HCEC 1CT (cell line): Measurements from ENCODE around the gene PSEN1.
"Not testable (repeated sequence)": the region's sequence is repeated elsewhere in the genome, so short reads cannot be mapped to it uniquely, and the experiment has no call there.

Source experiments
- DNase-seq: peaks from one replicate; pipeline ENCODE4 v3.0.0-alpha.2; 2017

Gene PSEN1

DNA sequence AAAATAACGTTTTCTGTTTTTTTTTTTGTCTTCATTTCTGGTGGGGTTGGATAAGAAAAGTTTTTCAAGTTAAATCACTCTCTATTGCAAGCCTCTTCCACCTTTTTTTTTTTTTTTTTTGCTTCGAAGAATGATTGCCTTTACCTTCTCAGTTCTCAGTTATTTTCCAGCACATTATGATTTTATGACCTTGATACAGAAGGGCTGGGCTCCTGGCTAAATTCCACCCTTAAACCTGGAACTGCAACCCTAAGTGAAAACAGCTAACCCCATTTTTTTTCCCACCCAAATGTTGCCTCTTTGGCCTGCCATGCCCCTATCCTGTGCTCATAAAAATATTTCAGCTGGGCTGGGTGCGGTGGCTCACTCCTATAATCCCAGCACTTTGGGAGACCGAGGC is 31.4 kb downstream of the PSEN1 start:
- DNase-seq = no peak

DNA sequence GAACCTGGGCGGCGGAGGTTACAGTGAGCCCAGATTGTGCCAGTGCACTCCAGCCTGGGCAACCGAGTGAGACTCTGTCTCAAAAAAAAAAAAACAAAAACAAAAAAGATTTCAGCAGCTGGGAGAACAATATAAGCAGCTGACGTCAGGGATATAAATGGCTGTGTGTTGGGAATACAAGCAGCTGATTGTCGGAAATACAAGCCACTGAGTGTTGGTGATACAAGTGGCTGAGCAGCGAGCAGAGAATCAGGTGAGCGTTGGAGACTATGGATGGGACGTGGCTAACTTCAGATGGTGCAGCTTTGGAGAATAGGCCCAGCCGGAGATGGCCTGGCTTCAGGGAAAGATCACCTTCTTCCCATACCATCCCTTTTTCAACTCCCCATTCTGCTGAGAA is 32.0 kb downstream of the PSEN1 start:
- no peak for DNase-seq

DNA sequence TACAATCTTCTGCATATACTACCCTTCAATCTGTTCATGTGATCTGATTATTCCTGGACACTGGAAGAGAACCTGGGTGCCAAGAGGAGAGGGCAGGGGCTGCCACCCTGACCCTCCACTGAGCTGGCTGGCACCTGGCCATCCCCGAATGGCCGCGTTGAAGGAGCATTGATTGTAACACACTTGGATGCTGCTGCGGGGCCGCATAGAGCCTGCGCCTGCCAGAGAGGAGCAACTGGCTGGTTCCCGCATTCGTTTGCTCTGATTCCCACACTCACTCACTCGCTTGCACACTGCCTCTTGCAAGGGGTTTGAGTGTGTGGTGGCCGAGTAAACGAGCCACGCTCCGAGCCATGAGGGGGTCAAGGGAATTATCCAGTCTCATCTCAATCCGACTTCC is 32.4 kb downstream of the PSEN1 start:
- DNase-seq = no peak

DNA sequence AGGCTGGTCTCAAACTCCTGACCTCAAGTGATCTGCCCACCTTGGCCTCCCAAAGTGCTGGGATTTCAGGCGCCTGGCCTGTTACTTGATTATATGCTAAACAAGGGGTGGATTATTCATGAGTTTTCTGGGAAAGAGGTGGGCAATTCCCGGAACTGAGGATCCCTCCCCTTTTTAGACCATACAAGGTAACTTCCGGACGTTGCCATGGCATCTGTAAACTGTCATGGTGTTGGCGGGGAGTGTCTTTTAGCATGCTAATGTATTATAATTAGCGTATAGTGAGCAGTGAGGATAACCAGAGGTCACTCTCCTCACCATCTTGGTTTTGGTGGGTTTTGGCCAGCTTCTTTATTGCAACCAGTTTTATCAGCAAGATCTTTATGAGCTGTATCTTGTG is 33.5 kb downstream of the PSEN1 start:
- not testable (repeated sequence) for DNase-seq

DNA sequence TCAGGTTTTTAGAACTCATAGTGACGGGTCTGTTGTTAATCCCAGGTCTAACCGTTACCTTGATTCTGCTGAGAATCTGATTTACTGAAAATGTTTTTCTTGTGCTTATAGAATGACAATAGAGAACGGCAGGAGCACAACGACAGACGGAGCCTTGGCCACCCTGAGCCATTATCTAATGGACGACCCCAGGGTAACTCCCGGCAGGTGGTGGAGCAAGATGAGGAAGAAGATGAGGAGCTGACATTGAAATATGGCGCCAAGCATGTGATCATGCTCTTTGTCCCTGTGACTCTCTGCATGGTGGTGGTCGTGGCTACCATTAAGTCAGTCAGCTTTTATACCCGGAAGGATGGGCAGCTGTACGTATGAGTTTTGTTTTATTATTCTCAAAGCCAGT is 34.4 kb downstream of the PSEN1 start:
- no peak for DNase-seq

DNA sequence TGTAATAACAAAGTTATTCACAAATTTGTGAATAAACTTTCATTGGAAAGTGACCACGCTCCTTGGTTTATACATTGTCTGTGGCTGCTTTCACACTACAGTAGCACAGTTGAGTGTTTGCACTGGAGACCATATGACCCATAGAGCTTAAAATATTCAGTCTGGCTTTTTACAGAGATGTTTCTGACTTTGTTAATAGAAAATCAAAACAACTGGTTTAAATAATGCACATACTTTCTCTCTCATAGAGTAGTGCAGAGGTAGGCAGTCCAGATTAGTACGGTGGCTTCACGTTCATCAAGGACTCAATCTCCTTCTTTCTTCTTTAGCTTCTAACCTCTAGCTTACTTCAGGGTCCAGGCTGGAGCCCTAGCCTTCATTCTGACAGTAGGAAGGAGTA is 36.2 kb downstream of the PSEN1 start:
- no peak for DNase-seq

DNA sequence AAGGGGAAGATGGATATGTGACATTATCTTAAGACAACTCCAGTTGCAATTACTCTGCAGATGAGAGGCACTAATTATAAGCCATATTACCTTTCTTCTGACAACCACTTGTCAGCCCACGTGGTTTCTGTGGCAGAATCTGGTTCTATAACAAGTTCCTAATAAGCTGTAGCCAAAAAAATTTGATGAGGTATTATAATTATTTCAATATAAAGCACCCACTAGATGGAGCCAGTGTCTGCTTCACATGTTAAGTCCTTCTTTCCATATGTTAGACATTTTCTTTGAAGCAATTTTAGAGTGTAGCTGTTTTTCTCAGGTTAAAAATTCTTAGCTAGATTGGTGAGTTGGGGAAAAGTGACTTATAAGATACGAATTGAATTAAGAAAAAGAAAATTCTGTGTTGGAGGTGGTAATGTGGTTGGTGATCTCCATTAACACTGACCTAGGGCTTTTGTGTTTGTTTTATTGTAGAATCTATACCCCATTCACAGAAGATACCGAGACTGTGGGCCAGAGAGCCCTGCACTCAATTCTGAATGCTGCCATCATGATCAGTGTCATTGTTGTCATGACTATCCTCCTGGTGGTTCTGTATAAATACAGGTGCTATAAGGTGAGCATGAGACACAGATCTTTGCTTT is 36.9 kb downstream of the PSEN1 start:
- DNase-seq = peak; percentile 30

DNA sequence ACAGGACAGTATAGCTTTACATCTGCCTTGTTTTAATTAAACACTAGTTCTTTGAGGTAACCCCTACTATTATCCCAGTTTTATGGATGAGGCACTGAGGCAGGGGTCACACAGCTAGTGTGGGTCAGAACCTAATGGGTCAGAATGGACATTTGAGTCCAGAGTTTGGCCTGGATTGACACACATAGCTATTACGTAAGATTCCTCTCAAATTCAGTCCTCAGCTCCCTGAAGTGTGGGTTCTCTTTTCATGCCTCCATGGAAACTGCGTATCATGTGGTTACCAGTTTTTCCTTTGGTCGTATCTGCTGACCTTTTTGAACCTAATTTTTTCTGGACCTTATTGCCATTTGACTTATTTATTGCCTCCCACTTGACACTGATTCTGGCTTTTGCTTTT is 40.4 kb downstream of the PSEN1 start:
- peak; percentile 3 for DNase-seq

DNA sequence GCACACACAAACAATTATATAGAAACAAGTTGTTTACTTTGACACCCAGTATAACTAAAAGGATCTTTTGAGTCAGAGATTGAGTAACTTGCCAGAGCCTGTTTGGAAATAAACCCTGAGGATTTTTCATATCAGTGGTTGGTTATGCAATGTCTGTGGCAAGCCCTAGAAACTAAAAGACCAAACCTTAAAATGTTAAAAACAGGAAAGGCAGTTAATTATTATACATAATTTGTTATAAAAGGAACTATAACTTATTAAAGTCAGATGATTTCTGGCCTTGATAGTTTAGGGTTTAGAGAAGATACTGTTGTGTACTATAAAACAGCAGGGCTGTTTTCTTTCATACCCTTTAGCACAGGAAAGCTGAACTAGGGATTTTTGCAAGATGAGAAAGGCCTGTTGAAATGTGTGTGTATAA is 44.1 kb downstream of the PSEN1 start:
- DNase-seq = peak; percentile 82

DNA sequence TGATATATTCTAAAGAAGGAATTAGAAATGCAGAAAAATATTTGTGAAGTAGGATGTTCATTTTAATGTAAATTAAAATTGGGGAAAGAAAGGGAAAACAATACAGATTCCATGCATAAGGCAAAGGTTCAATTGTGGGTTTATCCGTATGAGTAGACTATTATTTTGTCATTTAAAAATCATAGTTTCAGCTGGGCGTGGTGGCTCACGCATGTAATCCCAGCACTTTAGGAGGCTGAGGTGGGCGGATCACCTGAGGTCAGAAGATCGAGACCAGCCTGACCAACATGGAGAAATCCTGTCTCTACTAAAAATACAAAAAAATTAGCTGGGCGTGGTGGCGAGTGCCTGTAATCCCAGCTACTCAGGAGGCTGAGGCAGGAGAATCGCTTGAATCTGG is 44.7 kb downstream of the PSEN1 start:
- not testable (repeated sequence) for DNase-seq

DNA sequence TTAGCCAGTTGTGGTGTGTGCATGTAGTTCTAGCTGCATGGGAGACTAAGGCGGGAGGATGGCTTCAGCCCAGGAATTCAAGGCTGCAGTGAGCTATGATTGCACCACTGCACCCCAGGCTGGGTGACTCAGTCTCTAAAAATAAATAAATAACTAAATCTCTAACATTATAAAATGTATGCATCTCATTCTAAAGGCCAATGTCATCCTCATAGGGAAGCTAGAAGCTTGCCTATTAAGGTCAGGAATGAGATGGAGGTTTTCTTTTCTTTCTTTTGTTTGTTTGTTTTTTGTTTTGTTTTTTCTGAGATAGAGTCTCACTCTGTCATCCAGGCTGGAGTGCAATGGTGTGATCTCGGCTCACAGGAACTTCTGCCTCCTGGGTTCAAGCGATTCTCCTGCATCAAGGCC is 52.2 kb downstream of the PSEN1 start:
- DNase-seq = peak; percentile 84

DNA sequence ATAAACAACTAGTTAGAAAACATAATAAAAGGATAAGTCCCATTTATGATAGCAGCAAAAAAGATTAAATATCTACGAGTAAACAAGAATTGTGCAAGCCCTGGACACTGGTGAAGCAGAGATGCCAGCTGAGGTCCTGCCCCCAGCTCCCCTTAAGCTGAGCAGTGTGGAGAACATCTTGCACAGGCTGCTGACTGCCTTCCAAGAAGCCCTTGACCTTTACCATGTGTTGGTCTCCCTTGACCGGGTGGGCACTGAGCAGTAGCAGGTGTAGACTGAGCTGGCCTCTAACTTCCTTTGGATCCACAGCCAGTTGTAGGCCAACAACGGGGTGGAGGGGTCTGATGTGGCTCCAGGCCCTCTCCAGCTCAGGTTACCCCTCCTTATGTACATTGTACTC is 53.3 kb downstream of the PSEN1 start:
- no peak for DNase-seq

DNA sequence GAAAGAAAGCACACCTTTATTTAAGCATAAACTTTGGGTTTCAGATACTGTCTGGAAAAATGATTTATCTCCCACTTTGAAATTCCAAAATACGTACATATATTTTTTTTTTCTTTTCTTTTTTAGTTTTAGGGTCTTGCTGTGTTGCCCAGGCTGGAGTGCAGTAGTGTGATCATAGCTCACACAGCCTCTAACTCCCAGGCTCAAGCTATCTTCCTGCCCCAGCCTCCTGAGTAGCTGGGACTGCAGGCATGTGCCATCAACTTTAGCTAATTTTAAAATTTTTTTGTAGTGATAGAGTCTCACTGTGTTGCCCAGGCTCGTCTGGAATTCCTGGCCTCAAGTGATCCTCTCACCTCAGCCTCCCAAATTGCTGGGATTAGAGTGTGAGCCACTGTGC is 55.1 kb downstream of the PSEN1 start:
- DNase-seq = no peak

DNA sequence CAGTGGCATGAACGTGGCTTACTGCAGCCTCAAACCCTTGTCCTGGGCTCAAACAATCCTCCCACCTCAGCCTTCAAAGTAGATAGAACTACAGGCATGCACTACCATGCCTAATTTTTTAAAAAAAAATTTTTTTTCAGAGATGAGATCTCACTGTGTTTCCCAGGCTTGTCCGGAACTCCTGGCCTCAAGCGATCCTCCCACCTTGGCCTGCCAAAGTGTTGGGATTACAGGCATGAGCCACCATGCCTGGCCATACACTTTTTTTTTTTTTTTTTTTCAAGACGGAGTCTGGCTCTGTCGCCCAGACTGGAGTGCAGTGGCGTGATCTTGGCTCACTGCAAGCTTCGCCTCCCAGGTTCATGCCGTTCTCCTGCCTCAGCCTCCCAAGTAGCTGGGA is 58.0 kb downstream of the PSEN1 start:
- not testable (repeated sequence) for DNase-seq

DNA sequence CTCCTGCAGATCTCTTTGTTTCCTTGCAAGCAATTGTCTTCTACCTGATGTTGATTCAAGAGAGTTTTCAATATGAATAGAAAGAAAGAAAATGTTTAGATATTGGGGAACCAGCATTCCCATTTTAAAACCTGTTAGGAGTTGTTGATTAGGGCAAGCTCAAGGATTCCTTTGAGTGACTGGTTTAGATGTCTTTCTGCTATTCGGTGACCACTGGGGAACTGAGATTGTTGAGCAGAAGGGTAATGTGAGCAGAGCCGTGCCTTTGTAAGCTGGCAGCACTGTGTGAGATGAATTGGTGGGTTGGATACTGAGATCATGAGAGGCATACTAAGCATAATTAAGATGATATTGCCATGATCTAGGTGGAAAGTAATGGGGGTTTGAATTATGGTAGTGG is 61.9 kb downstream of the PSEN1 start:
- no peak for DNase-seq

DNA sequence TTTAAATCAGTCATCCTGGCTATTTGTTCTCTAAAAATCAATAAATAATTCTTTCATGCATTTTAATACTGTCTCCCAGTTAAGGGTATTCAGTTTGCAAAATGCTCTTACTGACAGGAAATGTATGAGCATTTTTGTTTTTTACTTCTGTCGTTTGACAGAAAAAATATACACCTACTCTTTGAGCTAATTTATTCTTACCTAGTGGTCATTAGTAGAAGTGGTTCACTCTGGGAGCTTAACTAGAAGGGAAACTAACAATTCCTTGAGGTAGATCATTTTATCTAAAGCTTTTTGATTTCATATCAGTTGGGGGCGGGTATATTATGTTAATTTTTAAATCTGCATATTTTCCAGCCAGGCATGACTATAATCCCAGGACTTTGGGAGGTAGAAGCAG is 67.2 kb downstream of the PSEN1 start:
- DNase-seq = no peak

DNA sequence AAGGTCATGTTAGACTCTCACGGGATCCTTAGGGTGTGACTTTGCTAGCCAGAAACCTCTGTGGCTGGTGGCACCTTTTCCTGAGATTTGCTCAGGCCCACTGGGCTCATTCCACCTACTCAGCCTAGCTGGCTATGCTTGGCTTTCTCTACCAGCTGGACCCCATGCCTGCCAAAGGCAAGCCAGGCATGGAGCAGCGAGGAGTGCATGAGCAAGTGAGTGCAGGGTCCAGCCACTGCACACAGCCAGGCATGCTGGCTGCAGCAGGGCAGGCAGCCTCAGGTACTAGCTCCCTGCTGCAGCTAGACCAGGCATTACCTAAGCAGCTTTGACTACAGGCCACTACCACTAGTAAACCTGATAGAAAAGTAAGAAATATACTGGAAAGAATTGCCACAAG is 71.3 kb downstream of the PSEN1 start:
- DNase-seq = no peak

DNA sequence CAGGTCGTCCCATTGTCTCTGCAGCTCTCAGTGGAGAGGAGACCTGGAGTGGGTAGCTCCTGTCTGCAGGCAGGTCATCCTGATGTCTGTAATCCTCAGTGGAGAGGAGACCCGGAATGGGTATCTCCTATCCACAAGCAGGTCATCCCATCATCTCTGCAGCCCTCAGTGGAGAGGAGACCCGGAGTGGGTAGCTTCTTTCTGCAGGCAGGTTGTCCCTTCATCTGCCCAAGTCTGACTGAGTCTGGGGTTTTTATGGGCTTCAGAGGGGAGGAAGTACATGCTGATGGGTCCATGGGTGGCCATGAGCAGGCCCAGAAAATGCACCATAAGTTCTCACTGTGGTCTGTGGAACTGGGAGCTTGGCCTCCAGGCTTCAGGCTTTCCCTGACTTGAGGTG is 72.1 kb downstream of the PSEN1 start:
- no peak for DNase-seq

DNA sequence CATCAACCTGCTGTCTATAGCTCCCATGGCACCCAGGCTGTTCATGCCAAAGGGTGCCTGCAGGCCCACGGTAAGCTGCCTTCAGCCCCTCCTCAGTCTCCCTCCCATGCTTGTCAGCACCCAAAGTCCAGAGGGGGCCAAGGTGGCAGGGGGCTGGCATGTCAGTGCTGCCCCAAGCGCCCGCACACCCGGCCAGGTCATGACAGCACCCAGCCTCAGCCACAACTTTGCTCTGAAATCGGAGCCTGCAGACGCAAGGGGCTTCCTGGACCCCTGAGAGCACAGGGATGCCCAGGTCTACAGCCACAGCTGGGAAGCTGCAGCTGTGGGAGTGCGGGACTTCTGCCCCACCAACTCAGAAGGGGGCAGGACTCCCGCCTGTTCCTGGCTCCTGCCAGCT is 72.5 kb downstream of the PSEN1 start:
- DNase-seq = no peak

DNA sequence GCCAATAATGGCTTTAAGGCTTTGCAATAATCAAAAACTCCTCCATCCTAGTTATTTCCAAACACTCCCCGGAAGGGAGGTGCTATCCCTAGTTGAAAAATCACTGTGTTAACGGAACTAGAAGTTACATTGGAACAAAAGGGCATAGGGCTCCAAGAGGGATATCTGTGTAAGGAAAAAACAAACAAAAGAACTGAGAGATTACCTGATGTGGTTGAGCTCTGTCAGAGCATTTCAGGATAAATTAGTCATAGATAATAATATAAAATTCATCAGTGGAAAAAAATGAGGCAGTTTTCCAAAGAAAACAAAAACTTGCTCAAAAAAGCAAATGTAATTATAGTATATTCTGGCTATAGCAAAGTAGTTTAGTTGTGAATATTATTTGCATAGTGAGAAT is 73.6 kb downstream of the PSEN1 start:
- DNase-seq = peak; percentile 84

DNA sequence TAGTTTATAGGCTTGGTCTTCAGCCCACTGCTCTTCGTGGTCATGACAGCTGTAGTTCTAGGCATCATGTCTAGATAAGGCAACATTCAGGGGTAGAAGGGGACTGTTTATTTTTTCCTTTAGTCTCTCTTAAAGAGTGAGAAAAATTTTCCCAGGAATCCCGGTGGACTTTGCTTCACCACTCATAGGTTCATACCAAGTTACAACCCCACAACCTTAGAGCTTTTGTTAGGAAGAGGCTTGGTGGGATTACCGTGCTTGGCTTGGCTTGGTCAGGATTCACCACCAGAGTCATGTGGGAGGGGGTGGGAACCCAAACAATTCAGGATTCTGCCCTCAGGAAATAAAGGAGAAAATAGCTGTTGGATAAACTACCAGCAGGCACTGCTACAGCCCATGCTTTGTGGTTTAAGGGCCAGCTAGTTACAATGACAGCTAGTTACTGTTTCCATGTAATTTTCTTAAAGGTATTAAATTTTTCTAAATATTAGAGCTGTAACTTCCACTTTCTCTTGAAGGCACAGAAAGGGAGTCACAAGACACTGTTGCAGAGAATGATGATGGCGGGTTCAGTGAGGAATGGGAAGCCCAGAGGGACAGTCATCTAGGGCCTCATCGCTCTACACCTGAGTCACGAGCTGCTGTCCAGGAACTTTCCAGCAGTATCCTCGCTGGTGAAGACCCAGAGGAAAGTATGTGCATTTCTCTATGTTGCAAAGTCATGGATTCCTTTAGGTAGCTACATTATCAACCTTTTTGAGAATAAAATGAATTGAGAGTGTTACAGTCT is 75.1 kb downstream of the PSEN1 start:
- no peak for DNase-seq

DNA sequence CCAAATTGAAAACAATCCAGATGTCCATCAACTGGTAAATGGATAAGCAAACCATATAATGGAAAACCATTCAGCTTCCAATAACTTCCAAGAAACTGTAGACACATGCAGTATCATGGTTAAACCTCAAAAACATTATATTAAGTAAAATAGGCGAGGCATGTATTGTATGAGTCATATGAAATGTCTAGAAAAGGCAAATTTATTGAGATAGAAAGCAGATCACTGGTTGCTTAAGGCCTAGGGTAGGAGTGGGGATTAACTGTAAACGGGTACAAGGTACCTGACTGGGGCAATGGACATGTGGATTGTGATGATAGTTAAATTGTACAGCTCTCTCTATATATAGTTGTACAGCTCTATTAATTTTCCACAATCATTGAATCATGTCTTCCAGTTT is 79.7 kb downstream of the PSEN1 start:
- DNase-seq = no peak

DNA sequence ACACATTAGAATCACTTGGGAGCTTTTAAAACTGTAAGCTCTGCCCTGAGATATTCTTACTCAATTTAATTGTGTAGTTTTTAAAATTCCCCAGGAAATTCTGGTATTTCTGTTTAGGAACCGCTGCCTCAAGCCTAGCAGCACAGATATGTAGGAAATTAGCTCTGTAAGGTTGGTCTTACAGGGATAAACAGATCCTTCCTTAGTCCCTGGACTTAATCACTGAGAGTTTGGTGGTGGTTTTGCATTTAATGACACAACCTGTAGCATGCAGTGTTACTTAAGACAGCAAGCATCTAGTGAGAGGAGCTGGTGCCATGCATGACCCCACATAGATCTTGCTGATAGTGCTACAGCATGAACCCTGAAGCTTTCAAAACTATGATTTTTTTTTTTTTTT is 81.1 kb downstream of the PSEN1 start:
- DNase-seq = no peak

DNA sequence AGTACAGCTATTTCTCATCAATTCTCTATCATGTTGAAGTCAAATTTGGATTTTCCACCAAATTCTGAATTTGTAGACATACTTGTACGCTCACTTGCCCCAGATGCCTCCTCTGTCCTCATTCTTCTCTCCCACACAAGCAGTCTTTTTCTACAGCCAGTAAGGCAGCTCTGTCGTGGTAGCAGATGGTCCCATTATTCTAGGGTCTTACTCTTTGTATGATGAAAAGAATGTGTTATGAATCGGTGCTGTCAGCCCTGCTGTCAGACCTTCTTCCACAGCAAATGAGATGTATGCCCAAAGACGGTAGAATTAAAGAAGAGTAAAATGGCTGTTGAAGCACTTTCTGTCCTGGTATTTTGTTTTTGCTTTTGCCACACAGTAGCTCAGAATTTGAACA is 83.8 kb downstream of the PSEN1 start:
- no peak for DNase-seq

DNA sequence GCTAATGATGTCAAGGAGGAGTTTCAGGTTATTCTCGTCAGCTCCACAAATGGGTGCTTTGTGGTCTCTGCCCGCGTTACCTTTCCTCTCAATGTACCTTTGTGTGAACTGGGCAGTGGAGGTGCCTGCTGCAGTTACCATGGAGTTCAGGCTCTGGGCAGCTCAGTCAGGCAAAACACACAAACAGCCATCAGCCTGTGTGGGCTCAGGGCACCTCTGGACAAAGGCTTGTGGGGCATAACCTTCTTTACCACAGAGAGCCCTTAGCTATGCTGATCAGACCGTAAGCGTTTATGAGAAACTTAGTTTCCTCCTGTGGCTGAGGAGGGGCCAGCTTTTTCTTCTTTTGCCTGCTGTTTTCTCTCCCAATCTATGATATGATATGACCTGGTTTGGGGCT is 84.3 kb downstream of the PSEN1 start:
- no peak for DNase-seq
